ENCODE results near the gene LHX3.

Gene LHX3

GRCh38 chr9:136204838-136205706 is at the start of gene LHX3:
LHX3 (minus strand) TSS chr9:136205128; CDS start chr9:136205012, 116 bp downstream.
- no peak for DNase-seq

DNA sequence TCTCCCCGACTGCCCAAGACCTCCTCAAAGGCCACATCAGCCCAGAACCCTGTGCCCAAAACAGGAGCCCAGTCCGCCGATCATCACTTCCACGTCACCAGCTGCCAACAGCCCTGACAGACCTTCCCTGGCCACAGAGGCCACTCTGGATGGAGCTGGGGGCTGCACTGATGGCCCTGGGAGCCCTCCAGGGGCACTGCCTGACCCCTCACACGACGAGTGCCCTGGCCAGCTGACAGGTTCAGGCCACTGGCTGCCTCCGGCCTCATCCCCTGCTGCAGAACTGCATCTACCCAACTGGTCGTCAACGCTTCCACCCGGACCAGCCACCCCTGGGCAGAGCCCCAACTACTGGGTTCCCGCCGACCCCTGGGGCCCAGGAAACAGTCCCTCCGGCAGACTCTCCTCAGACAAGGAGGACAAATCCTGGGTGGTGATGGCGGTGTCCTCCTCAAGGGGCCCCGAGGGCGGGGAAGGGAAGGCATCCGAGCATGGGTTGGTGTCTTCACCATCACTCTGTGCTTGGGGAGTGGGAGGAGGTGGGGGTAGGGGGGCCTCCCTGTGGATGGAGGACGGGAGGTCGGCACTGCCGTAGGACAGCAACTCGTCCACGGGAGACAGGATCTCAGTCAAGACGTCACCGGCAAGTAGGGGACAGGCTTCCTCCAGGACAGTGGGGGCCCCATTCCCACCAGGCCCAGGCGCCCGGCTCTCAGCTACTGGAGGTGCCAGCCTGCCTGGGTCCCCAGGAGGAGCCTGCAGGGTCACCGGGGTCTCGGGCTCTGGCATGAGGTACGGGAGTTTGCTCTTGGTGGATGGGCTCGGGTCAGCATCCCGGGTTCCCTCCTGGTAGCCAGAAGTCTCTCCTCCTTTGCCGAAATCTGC is 48.6 kb upstream of the LHX3 start:
- no peak for DNase-seq

- DNase-seq = no peak
Measured at GRCh38 chr9:136252846-136253245, 47.9 kb upstream of the LHX3 start.

DNA sequence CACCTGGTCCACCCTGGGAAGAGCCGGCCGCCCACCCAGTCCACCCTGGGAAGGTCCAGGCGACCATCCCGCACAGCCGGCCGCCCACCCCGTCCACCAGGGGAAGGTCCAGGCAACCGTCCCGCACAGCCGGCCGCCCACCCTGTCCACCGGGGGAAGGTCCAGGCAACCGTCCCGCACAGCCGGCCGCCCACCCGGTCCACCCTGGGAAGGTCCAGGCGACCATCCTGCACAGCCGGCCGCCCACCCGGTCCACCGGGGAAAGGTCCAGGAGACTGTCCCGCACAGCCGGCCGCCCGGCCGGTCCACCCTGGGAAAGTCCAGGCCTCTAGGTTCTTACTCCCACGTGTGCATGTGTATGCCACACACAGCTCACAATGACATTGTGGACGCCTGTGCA is 47.4 kb upstream of the LHX3 start:
- no peak for DNase-seq

DNA sequence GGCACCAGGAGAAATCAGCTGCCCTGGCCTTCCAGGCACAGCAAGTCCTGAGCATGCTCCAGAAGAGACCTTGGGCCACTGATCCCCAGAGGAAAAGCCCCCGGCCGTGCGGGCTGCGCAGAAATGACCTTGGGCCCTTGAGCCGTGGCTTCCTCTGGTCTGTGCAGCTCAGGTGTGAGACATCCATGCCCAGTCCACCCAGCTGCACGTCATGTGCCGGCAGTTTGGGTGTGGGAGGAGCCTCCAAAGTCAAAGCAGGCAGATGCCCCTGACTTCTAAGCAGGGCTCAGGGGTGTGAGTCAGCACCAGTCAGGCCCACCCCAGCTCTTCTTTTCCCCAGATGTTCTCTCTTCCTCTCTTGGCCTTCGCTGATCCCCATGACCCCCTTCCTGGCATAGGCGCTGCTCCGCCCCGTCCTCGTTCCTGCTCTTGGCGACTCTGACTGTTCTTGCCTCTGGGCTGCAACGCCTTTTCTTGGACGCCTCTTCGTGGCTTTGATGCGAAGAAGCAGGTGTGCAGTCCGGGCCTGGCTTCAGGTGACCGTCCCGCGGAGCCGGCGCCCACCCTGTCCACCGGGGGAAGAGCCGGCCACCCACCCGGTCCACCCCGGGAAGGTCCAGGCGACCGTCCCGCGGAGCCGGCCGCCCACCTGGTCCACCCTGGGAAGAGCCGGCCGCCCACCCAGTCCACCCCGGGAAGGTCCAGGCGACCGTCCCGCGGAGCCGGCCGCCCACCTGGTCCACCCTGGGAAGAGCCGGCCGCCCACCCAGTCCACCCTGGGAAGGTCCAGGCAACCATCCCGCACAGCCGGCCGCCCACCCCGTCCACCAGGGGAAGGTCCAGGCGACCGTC is 46.6 kb upstream of the LHX3 start:
- no peak for DNase-seq

DNA sequence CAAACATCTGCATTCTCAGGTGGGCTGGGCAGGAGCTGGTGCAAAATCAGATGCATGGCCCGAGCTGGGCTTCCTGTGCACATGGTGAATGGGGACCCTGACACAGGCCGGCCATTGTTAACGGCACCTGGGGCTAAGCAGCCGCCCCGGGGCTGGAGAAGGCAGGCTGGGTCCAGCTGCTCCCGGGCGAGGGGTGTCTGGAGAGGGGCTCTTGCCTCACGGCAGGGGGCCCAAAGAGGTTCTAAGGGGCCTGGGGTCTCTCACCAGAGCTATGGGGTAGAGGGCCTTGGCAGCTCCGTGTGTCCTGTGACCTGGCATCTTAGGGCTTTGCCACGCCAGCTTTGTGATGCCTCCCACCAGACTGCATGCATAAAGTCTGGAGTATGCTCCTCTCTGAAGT is 45.7 kb upstream of the LHX3 start:
- DNase-seq = no peak

DNA sequence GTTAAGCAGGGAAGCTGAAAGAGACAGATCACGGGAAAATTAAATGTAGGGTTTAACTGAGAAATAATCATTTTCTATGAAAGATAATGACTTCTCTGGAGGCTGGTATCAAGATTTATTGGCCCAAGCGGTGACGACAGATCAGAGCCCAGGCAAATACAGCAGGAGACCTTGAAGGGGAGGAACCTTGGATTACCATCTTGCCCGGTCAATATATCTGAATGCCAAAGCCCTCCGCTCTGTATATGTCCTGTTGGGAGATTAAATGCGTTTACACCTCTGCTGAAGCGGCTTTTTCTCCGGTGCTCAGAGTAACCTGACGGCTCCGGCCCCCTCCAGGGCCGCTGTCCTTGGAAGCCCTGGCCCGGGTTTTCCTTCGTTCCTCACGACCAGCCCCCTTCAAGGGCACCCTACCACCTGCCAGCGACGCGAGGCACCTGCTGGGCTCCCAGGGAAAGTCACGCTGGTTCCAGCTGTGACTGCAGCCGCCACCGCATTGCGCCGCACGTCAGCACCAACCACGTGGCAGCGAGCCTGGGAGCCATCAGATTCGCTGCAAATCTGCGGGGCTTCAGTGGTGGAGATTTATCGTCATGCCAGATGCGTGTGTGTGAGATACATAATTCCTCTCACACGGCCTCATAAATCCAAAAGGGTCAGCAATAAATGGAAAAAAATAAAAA is 45.1 kb upstream of the LHX3 start:
- no peak for DNase-seq

DNA sequence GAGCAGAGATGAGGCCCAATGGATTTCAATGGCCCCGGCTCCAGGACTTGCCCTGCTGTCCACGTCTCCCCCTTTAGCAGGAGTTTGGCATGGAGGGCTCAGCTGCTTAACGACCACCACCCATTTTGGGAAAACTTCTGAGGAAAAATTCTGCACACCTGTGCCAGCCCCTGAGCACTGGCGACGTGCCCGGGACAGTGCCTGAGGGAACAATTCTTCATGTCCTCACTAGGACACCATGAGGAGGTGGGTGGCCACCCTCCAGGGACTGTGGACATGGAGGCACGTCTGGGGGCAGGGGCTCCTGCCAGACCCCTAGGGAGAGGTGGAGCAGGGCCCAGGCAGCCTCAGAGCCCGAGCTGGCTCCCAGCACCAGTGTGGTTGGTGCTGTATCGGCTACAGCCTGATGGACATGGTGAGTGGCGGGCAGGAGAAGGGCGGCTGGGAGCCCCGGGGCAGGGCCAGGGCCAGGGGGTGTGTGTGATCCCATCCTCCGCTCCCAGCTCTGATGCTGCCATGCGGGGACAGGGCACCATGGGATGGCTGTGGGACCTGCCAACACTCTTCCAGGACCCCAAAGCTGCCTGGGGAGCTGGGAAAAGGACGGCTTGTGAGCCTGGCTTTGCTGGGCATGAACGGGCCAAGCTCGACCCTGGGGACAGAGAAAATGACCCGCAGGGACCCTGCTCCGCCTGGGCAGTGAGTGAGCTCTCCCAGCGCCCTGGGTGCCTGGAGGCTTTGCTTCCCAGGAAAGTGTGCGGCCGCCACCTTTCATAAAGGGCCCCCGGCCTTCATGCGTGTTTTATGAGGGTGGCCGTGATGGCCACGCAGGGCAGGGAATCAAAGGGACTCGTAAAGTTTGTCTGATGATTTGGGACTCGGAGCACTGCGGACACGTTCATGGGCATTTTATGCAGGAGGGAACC is 44.3 kb upstream of the LHX3 start:
- DNase-seq = no peak

GRCh38 chr9:136247947-136248637 is 43.2 kb upstream of the LHX3 start:
- no peak for DNase-seq

GRCh38 chr9:136247551-136247916 is 42.6 kb upstream of the LHX3 start:
- no peak for DNase-seq

- DNase-seq = no peak
Measured at GRCh38 chr9:136246849-136247550, 42.1 kb upstream of the LHX3 start.

GRCh38 chr9:136245219-136246150 is 40.6 kb upstream of the LHX3 start, which contains the start of gene QSOX2:
QSOX2 (minus strand) TSS chr9:136245812; CDS start chr9:136245803, 9 bp downstream.
- DNase-seq = no peak

DNA sequence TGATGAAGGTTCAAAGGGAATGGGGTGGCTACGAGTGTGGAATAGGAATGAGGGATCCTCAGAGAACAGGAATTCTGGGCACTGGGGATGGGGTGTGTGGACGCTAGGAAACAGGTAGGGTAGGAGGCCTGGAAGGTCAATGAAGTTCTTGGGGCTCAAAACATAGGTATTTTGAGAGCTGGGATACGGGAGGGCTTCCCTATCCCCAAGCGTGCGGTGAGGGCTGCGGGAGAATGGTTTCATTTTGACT is 40.0 kb upstream of the LHX3 start:
- DNase-seq = no peak

DNA sequence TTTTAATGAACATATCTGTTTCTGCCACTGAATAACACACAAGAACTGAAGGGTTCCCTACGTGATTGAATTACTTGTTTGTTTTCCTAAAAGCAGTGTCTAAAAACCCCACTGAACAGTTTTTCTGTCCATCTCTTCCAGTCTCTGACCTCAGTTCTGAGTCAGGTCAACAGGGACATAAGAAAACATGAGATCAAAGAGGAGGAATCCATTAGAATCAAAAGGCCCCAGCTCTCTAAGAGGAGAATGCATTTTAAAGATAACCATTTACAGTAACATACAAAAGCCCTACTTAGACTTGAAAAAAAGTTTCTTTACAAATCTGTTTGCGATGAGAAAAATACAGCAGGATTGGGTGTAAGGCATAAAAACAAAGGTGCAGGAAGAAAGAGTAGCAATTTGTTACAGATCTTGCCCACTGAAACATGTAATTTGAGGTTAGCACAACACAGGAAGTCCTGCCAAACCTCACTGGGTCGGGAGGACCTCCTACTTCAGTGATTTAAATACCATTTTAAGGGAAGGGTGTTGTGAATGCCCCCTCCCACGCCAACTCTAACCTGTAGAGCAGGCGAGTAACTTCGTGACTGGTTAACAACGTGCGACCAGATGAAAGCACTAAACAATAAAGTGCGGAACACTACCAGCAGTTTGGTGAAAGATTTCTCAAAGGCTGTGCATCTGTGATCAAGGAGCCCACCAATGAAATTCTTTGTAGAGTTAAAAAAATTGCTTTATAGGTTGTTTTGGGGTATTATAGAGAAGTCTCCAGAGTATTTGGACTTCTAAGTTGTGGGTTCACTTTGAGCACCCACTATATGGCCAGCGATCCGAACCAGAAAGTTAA is 39.4 kb upstream of the LHX3 start:
- DNase-seq = no peak

DNA sequence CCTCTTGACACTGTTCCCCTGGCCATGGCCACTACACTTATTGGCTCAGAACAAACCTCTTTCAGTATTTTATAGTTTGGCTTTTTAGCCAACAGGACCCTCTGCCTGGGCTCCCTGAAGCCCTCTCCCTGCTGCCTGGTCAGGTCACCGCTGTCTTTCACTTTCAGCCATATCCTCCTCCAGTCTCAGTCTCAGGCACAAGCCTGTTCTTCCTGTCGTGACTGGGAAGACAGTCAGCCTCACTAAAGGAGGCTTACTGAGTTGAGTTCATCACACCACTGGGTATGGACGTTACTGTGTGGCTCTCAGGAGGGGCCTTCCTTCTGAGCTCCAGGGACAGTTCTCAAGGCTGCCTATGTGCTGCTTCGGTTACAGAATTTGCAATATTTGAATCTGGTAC is 38.7 kb upstream of the LHX3 start:
- no peak for DNase-seq

GRCh38 chr9:136242918-136243525 is 38.1 kb upstream of the LHX3 start:
- no peak for DNase-seq

DNA sequence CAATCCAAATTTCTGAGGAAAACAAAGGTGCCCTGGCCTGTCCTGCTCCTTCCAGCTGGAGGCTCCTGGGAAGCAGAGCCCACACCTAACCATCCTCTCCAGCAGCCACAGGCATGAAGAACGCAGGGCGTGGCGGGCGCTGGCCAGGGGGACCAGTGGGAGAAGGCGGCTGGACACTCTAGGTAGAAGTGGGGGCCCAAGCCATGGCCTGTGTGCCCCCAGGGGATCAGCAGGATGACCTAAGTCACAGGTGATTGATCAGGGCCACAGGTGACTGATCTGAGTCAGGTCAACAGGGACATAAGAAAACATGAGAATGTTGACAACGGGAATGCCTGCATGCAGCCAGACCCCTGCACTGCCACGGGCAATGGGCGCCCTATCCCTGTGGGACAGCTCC is 37.3 kb upstream of the LHX3 start:
- no peak for DNase-seq

DNA sequence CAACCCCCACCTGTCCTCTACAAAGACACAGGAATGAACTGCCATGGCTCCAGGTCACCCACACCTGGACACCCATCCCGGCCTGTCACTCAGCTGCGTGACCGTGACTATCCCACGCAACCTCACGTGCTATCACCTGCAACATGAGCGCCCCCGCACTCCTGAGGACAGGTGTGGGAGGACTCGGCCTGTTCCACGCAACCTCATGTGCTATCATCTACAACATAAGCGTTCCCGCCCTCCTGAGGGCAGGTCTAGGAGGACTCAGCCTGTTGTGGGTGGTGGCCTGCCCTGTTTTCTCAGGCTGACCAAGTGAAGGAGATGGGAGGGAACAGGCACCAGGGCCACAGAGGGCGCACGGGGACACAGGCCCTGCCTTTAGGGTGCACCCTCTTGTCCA is 36.6 kb upstream of the LHX3 start:
- DNase-seq = no peak

Measured in cortex of kidney (tissue), 1 donor.